Panc1 (cell line): ENCODE results near the gene ZFP36L1. TPM values are rescaled to one million over a fixed set of nuclear protein-coding genes. Genes with fewer than 3 reads are reported as not detected.

Experiments used
- ATAC-seq: fragments of 200-7000 bp; cut with Tn5 transposase; 2 replicates; pipeline ENCODE4 v1.9.1; 2020; ENCODE audit warnings: mild to moderate bottlenecking, moderate library complexity
- BruUV-seq: library from RNA; stranded (reverse); fragments of 400-500 nt; replicated peaks from 2 replicates; lab custom pipeline; 2021; lab: Mats Ljungman, UMichigan
- CTCF ChIA-PET: fragments of 300-600 bp; sonication (Branson Sonifier 250); formaldehyde crosslinking; loops from one replicate; lab custom pipeline; 2022; ENCODE audit warnings: antibody characterized with exemption; lab: Charles Lee
- POLR2A ChIA-PET: fragments of 300-600 bp; sonication (Branson Sonifier 250); formaldehyde crosslinking; loops from one replicate; lab custom pipeline; 2022; ENCODE audit warnings: antibody characterized with exemption; lab: Charles Lee
- DNase-seq: peaks from one replicate; pipeline ENCODE4 v3.0.0-alpha.2; 2010; ENCODE audit warnings: low read depth, low spot score
- H3K27ac ChIP-seq: 2 replicates; pipeline ENCODE4 v1.5.1; 2011; ENCODE audit warnings: mild to moderate bottlenecking, low read length, inconsistent platforms
- H3K27me3 ChIP-seq: fragments of 200-500 bp; sonication (Bioruptor generic); 2 replicates; pipeline ENCODE4 v1.6.0; 2014; ENCODE audit warnings: low read length, inconsistent platforms; ENCODE audit not compliant: control insufficient read depth, insufficient read depth
- H3K36me3 ChIP-seq: fragments of 200-500 bp; sonication (Bioruptor generic); 2 replicates; pipeline ENCODE4 v1.5.1; 2014; ENCODE audit warnings: inconsistent platforms, mild to moderate bottlenecking, low read length, moderate library complexity; ENCODE audit not compliant: control insufficient read depth, insufficient read depth
- H3K4me1 ChIP-seq: 2 replicates; pipeline ENCODE4 v1.5.1; 2011; ENCODE audit warnings: inconsistent platforms, mild to moderate bottlenecking, low read length, moderate library complexity; ENCODE audit not compliant: control insufficient read depth, insufficient read depth
- H3K4me3 ChIP-seq, 2 experiments: 2 replicates each; pipeline ENCODE4 v1.5.1; 2011 to 2012; ENCODE audit warnings: low read depth in 2 of 2, low read length in 2 of 2, mild to moderate bottlenecking in 2 of 2, inconsistent platforms in 1 of 2, moderate library complexity in 1 of 2
- H3K9me3 ChIP-seq: fragments of 200-500 bp; sonication (Bioruptor generic); 2 replicates; pipeline ENCODE4 v1.5.1; 2014; ENCODE audit warnings: low read depth, mild to moderate bottlenecking, inconsistent platforms, low read length, moderate library complexity; ENCODE audit not compliant: control insufficient read depth, insufficient read depth
- CTCF ChIP-seq: fragments of 450-650 bp; IDR thresholded peaks from 2 replicates; pipeline ENCODE4 v1.5.1; 2017; ENCODE audit warnings: mild to moderate bottlenecking
- POLR2AphosphoS5 ChIP-seq: IDR thresholded peaks from 2 replicates; pipeline ENCODE4 v1.6.1; 2012; ENCODE audit warnings: mild to moderate bottlenecking, low read depth, low read length, moderate library complexity
- REST ChIP-seq, 2 experiments: IDR thresholded peaks; 2 replicates each; pipeline ENCODE4 v1.6.1; 2011 to 2012; ENCODE audit warnings: low read depth in 2 of 2, control low read depth in 1 of 2, low read length in 1 of 2, mild to moderate bottlenecking in 1 of 2, moderate library complexity in 1 of 2; ENCODE audit not compliant: insufficient read depth in 1 of 2
- SIN3A ChIP-seq: IDR thresholded peaks from 2 replicates; pipeline ENCODE4 v1.6.1; 2012; ENCODE audit warnings: low read depth, mild to moderate bottlenecking, low read length, moderate library complexity, borderline replicate concordance; ENCODE audit not compliant: insufficient read depth
- TCF7L2 ChIP-seq: IDR thresholded peaks from 2 replicates; pipeline ENCODE4 v1.6.1; 2011; ENCODE audit warnings: mild to moderate bottlenecking, low read depth, low read length, inconsistent platforms
- in situ Hi-C: cut with HindIII; loops from 2 replicates; pipeline ENCODE4 v1.10.0; 2016; ENCODE audit warnings: low sequenced_read_pairs, low pct_unique_long_range_greater_than_20kb
- intact Hi-C: fragments of 100-400 bp; cut with micrococcal nuclease; formaldehyde crosslinking; loops from one replicate; pipeline ENCODE4 v1.10.0; 2022; ENCODE audit not compliant: unreplicated experiment
- total RNA-seq: library from RNA; stranded (reverse); gene quantifications from one replicate; pipeline ENCODE4 v1.2.1, GENCODE V29; 2021; ENCODE audit not compliant: unreplicated experiment

Gene ZFP36L1
- total RNA-seq, 1 experiment from 2014 or later: 84.9 TPM

GRCh38 chr14:68820119-68820518 is 27.3 kb upstream of the ZFP36L1 start:
- Histone ChIP-seq H3K4me1 (peaks cover 10% of the 10 kb centered on the region), H3K36me3 (no peaks in the 10 kb centered on the region), H3K9me3 (no peaks in the 10 kb centered on the region), H3K27ac (no peak overlapping the region), H3K27me3 (no peaks in the 10 kb centered on the region), H3K4me3 (no peak overlapping the region)
- no peak for ATAC-seq
- in situ Hi-C loops (no loop called here), intact Hi-C loops (no loop called here)
- BruUV-seq: no TSS peak
- DNase-seq: no peak
- ChIA-PET POLR2A (no interaction called here), CTCF (no interaction called here)
- TF ChIP-seq REST (IDR thresholded peaks at IDR 0.05; ENCODE audit: insufficient read depth in 1 of 2, low read depth in 2 of 2, low read length in 1 of 2) (no peak), POLR2AphosphoS5 (no peak), TCF7L2 (no peak), CTCF (no peak), SIN3A (no peak)

GRCh38 chr14:68819260-68819691 is 26.4 kb upstream of the ZFP36L1 start:
- no peak for TF ChIP-seq POLR2AphosphoS5
- TF ChIP-seq SIN3A: no peak
- TF ChIP-seq CTCF: no peak
- no peak for TF ChIP-seq TCF7L2
- TF ChIP-seq REST (IDR thresholded peaks at IDR 0.05; ENCODE audit: insufficient read depth in 1 of 2, low read depth in 2 of 2, low read length in 1 of 2): no peak
- DNase-seq (no peak), ATAC-seq (no peak)
- intact Hi-C loops: no loop called here
- ChIA-PET POLR2A (no interaction called here), CTCF (interaction anchor here (0.5 to 0.7 kb wide), 2 partner anchors 40 to 875 kb away, joined by 3 to 5 read pairs; no protein-coding TSS in a partner anchor)
- no peaks in the 10 kb centered on the region for H3K27me3 ChIP-seq
- BruUV-seq: no TSS peak
- no peak overlapping the region for H3K27ac ChIP-seq
- no peak overlapping the region for H3K4me3 ChIP-seq
- in situ Hi-C loops: no loop called here
- H3K4me1 ChIP-seq: peaks cover 19% of the 10 kb centered on the region
- no peaks in the 10 kb centered on the region for H3K9me3 ChIP-seq
- no peaks in the 10 kb centered on the region for H3K36me3 ChIP-seq
